HCT116 (cell line): ENCODE results near the gene CDC42SE2. TPM values are rescaled to one million over a fixed set of nuclear protein-coding genes. Genes with fewer than 3 reads are reported as not detected.
"Not testable (repeated sequence)": the region's sequence is repeated elsewhere in the genome, so short reads cannot be mapped to it uniquely, and the experiment has no call there.

Experiments
- ATAC-seq: fragments of 200-7000 bp; cut with Tn5 transposase; 2 replicates; pipeline ENCODE4 v1.9.1; 2020; ENCODE audit warnings: mild to moderate bottlenecking, moderate library complexity
- BruUV-seq: library from RNA; stranded (reverse); fragments of 400-500 nt; replicated peaks from 2 replicates; lab custom pipeline; 2021; lab: Mats Ljungman, UMichigan
- CTCF ChIA-PET: fragments of 300-600 bp; sonication (Branson Sonifier 250); formaldehyde crosslinking; loops from one replicate; lab custom pipeline; 2021; ENCODE audit warnings: antibody characterized with exemption; lab: Charles Lee
- POLR2A ChIA-PET: fragments of 300-600, 350-600 bp; sonication (Branson Sonifier 250); formaldehyde crosslinking; loops from one replicate; lab custom pipeline; 2021; ENCODE audit warnings: antibody characterized with exemption; lab: Charles Lee
- RAD21 ChIA-PET, 2 experiments: fragments of 300-600 bp; sonication (Branson Sonifier 250); formaldehyde crosslinking; loops; one replicate each; lab custom pipeline; 2023; ENCODE audit warnings: low total read pairs in 2 of 2; ENCODE audit not compliant: uncharacterized antibody in 2 of 2, unreplicated experiment in 2 of 2, low non-redundant PET in 1 of 2; lab: Charles Lee
- DNase-seq: peaks from one replicate; pipeline ENCODE4 v3.0.0-alpha.2; 2010; ENCODE audit warnings: low read depth, low spot score
- H2AFZ ChIP-seq: fragments of 200-600 bp; shearing (Covaris generic), sonication (generic); 2 replicates; pipeline ENCODE4 v1.6.1; 2017; ENCODE audit warnings: low read depth, mixed run types, mixed read lengths, antibody characterized with exemption, low read length; ENCODE audit not compliant: poor library complexity, severe bottlenecking
- H3K27ac ChIP-seq: 2 replicates; pipeline ENCODE4 v1.5.1; 2012; ENCODE audit warnings: low read depth, low read length
- H3K27me3 ChIP-seq: fragments of 200-600 bp; sonication (generic); 2 replicates; pipeline ENCODE4 v1.6.1; 2016; ENCODE audit warnings: mixed run types, low read length, mixed read lengths; ENCODE audit not compliant: insufficient read depth
- H3K36me3 ChIP-seq, 2 experiments: fragments of 200-500 bp in 1 of 2; fragments of 200-600 bp in 1 of 2; sonication (Bioruptor generic) in 1 of 2; sonication (generic) in 1 of 2; 2 replicates each; pipeline versions ENCODE4 v1.5.1 to v1.6.1; 2014 to 2016; ENCODE audit warnings: low read length in 2 of 2, inconsistent platforms in 1 of 2, mixed read lengths in 1 of 2, mixed run types in 1 of 2; ENCODE audit not compliant: insufficient read depth in 2 of 2, control insufficient read depth in 1 of 2
- H3K4me1 ChIP-seq, 2 experiments: fragments of 200-600 bp in 1 of 2; sonication (generic) in 1 of 2; 2 replicates each; pipeline versions ENCODE4 v1.5.1 to v1.6.1; 2012 to 2017; ENCODE audit warnings: low read length in 2 of 2, inconsistent platforms in 1 of 2, mild to moderate bottlenecking in 1 of 2, mixed read lengths in 1 of 2, mixed run types in 1 of 2, moderate library complexity in 1 of 2; ENCODE audit not compliant: insufficient read depth in 2 of 2, control insufficient read depth in 1 of 2
- H3K4me2 ChIP-seq: fragments of 200-600 bp; sonication (generic); 2 replicates; pipeline ENCODE4 v1.6.1; 2017; ENCODE audit warnings: mixed run types, low read length, mixed read lengths
- H3K4me3 ChIP-seq, 2 experiments: fragments of 200-600 bp in 1 of 2; sonication (generic) in 1 of 2; replicated peaks in 1 of 2; 2 replicates each; pipeline ENCODE4 v1.5.1; 2011 to 2016; ENCODE audit warnings: low read length in 2 of 2, control low read depth in 1 of 2, low read depth in 1 of 2, mild to moderate bottlenecking in 1 of 2, mixed read lengths in 1 of 2, mixed run types in 1 of 2
- H3K79me2 ChIP-seq: fragments of 200-600 bp; sonication (generic); 2 replicates; pipeline ENCODE4 v1.6.1; 2017; ENCODE audit warnings: mild to moderate bottlenecking, mixed run types, low read length, moderate library complexity, mixed read lengths; ENCODE audit not compliant: insufficient read depth
- H3K9ac ChIP-seq: fragments of 200-600 bp; sonication (generic); 2 replicates; pipeline ENCODE4 v1.6.1; 2016; ENCODE audit warnings: low read length, mixed read lengths
- H3K9me2 ChIP-seq: fragments of 200-600 bp; sonication (generic), shearing (Covaris generic); 2 replicates; pipeline ENCODE4 v1.6.1; 2017; ENCODE audit warnings: mixed run types, mild to moderate bottlenecking, moderate library complexity; ENCODE audit not compliant: insufficient read depth
- H3K9me3 ChIP-seq, 2 experiments: fragments of 200-500 bp in 1 of 2; fragments of 200-600 bp in 1 of 2; sonication (Bioruptor generic) in 1 of 2; sonication (generic) in 1 of 2; 2 replicates each; pipeline ENCODE4 v1.6.1; 2014 to 2017; ENCODE audit warnings: low read length in 2 of 2, mixed read lengths in 2 of 2, inconsistent platforms in 1 of 2, low read depth in 1 of 2, mild to moderate bottlenecking in 1 of 2, mixed run types in 1 of 2, moderate library complexity in 1 of 2; ENCODE audit not compliant: control insufficient read depth in 1 of 2, insufficient read depth in 1 of 2
- H4K20me1 ChIP-seq: fragments of 200-600 bp; sonication (generic), shearing (Covaris generic); 2 replicates; pipeline ENCODE4 v1.6.1; 2017; ENCODE audit warnings: mixed run types, mild to moderate bottlenecking, moderate library complexity; ENCODE audit not compliant: insufficient read depth
- CBX3 ChIP-seq: IDR thresholded peaks from 2 replicates; pipeline ENCODE4 v1.6.1; 2012; ENCODE audit warnings: low read depth
- CEBPB ChIP-seq: IDR thresholded peaks from 2 replicates; pipeline ENCODE4 v1.6.1; 2012; ENCODE audit warnings: low read depth
- RAD21 ChIP-seq: IDR thresholded peaks from 2 replicates; pipeline ENCODE4 v1.6.1; 2012; ENCODE audit warnings: low read depth, mild to moderate bottlenecking
- intact Hi-C: fragments of 100-400 bp; cut with micrococcal nuclease; formaldehyde crosslinking; loops from 2 replicates; pipeline ENCODE4 v1.10.0; 2022
- total RNA-seq: library from RNA; stranded (reverse); gene quantifications from one replicate; pipeline ENCODE4 v1.2.1, GENCODE V29; 2021; ENCODE audit not compliant: unreplicated experiment

The CDC42SE2 gene
- total RNA-seq, 1 experiment from 2014 or later, result 27.0 TPM

DNA sequence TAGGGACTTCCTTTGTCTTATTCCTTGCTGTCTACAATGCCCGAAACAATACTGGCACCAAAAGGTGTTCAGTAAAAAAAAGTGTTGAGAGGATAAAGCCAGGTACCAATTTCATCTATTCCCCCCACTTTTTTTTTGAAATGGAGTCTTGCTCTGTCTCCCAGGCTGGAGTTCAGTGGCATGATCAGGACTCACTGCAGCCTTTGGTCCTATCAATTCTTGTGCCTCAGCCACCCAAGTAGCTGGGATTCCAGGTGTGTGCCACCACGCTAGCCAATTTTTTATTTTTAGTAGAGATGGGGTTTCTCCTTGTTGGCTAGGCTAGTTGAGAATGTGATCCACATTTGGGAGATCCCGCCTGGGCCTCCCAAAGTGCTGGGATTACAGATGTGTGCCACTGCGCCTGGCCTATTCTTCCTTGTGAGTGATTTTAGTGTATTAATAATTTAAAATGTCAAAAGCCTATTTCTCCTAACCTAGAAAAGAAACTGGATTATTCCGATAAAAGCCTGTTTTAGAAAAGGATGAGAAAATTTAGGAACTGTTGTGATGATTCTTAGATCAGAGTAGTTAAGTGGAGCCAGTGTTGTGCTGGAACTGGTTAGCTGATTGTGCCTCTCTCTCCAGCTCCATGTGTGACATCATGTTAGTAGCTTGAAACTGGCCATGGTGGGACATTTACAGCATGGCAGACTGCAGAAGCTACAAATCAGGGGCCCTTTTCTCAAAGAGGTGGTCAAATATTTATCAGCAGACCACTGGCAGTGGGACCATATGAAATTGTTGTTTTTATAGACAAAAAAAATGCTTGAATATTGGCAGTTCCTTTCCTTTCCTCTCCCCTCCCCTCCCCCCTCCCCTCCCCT, 14.3 kb downstream of the CDC42SE2 start:
- H3K4me3 ChIP-seq, result no peak overlapping the region
- H3K79me2 ChIP-seq, result peaks cover 82% of the 10 kb centered on the region
- no peak for TF ChIP-seq CBX3
- no peak for TF ChIP-seq RAD21
- TF ChIP-seq CEBPB, result no peak
- BruUV-seq, result no TSS peak
- H3K27ac ChIP-seq, result peak overlapping the region; percentile 1; the same call in 1 of the 2 replicates
- intact Hi-C loops, result loop anchor here (2.0 kb wide), 1 partner anchor 13 kb away; the partner anchor contains the start of gene CDC42SE2
- no peaks in the 10 kb centered on the region for H3K36me3 ChIP-seq
- POLR2A ChIA-PET, result no interaction called here
- no peaks in the 10 kb centered on the region for H4K20me1 ChIP-seq
- RAD21 ChIA-PET, result no interaction called here
- peaks cover 4 to 39% of the 10 kb centered on the region in 2 experiments for H3K4me1 ChIP-seq
- H3K9me3 ChIP-seq, result no peaks in the 10 kb centered on the region
- no peaks in the 10 kb centered on the region for H3K27me3 ChIP-seq
- H3K4me2 ChIP-seq, result no peak overlapping the region; the same call in 1 of the 2 replicates
- no peak overlapping the region for H3K9ac ChIP-seq
- DNase-seq, result no peak
- ATAC-seq, result peak; percentile 53; the same call in 1 of the 2 replicates
- H3K9me2 ChIP-seq, result no peaks in the 10 kb centered on the region
- CTCF ChIA-PET, result no interaction called here
- H2AFZ ChIP-seq, result no peak overlapping the region

DNA sequence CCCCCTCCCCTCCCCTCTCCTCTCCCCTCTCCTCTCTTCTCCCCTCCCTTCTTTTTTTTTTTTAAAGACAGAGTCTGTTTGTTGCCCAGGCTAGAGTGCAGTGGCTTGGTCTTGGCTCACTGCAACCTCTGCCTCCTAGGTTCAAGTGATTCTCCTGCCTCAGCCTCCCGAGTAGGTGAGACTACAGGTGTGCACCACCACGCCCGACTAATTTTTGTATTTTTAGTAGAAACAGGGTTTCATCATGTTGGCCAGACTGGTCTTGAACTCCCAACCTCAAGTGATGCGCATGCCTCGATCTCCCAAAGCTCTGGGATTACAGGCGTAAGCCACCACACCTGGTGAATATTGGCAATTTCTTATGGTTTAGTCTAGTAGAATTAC, 14.9 kb downstream of the CDC42SE2 start:
- POLR2A ChIA-PET, BruUV-seq, ATAC-seq, H3K4me3 ChIP-seq, H3K9ac ChIP-seq, H4K20me1 ChIP-seq, CTCF ChIA-PET, H3K27ac ChIP-seq, H3K9me3 ChIP-seq, H3K9me2 ChIP-seq, H3K27me3 ChIP-seq, DNase-seq, RAD21 ChIA-PET, H2AFZ ChIP-seq, H3K36me3 ChIP-seq: not testable (repeated sequence)
- H3K4me2 ChIP-seq, result 0 out of 2 replicates have a peak overlapping the region, but pooled peaks have one; percentile 0
- intact Hi-C loops, result loop anchor here (2.0 kb wide), 1 partner anchor 14 kb away; the partner anchor contains the start of gene CDC42SE2
- H3K4me1 ChIP-seq, result peaks cover 4 to 39% of the 10 kb centered on the region in 2 experiments
- H3K79me2 ChIP-seq, result peaks cover 85% of the 10 kb centered on the region
